K562 (cell line): ENCODE results near the gene NIPAL4. TPM values are rescaled to one million over a fixed set of nuclear protein-coding genes. Genes with fewer than 3 reads are reported as not detected.

Experiments
- ATAC-seq: fragments of 200-7000 bp; cut with Tn5 transposase; 3 replicates; pipeline ENCODE4 v1.9.1; 2020; ENCODE audit warnings: moderate library complexity
- BruUV-seq: library from RNA; stranded (reverse); fragments of 400-500 nt; replicated peaks from 2 replicates; lab custom pipeline; 2021; lab: Mats Ljungman, UMichigan
- CTCF ChIA-PET: fragments of 300-600 bp; formaldehyde crosslinking; extraction: SDS; loops from one replicate; lab custom pipeline; 2021; ENCODE audit warnings: low intra/inter-chr PET ratio; lab: Yijun Ruan, JAX
- POLR2A ChIA-PET: fragments of 300-600, 350-650 bp; sonication (Branson Sonifier 250); formaldehyde crosslinking; extraction: SDS; loops from one replicate; lab custom pipeline; 2021; ENCODE audit warnings: antibody characterized with exemption, inconsistent platforms; lab: Yijun Ruan, JAX
- DNase-seq, 4 experiments: peaks; one replicate each; pipeline versions ENCODE4 v3.0.0 to v3.0.0-alpha.2; 2011 to 2018; ENCODE audit warnings: low spot score in 3 of 4, mixed read lengths in 3 of 4; ENCODE audit errors: extremely low read depth in 1 of 4
- FAIRE-seq: peaks from 2 replicates; lab custom pipeline; 2011; peaks lifted over from hg19 to GRCh38; lab: Jason Lieb, UNC
- H2AFZ ChIP-seq: 2 replicates; pipeline ENCODE4 v1.6.0; 2011; ENCODE audit warnings: low read depth, low read length, control low read depth, inconsistent platforms
- H3K27ac ChIP-seq: fragments of 200-600 bp; 3 replicates; pipeline ENCODE4 v1.8.0; 2011; ENCODE audit warnings: low read depth, mild to moderate bottlenecking, control low read depth, inconsistent platforms, low read length, moderate library complexity, mixed read lengths; ENCODE audit errors: extremely low read depth
- H3K27me3 ChIP-seq, 2 experiments: fragments of 300-600 bp in 1 of 2; 2 replicates in 1 of 2; 3 replicates in 1 of 2; pipeline versions ENCODE4 v1.6.0 to v1.8.0; 2011; ENCODE audit warnings: inconsistent platforms in 2 of 2, low read length in 2 of 2, mild to moderate bottlenecking in 1 of 2, mixed read lengths in 1 of 2, moderate library complexity in 1 of 2; ENCODE audit not compliant: control insufficient read depth in 2 of 2, insufficient read depth in 2 of 2
- H3K36me3 ChIP-seq: fragments of 300-600 bp; 3 replicates; pipeline ENCODE4 v1.8.0; 2011; ENCODE audit warnings: mild to moderate bottlenecking, low read length, inconsistent platforms; ENCODE audit not compliant: control insufficient read depth, insufficient read depth
- H3K4me1 ChIP-seq, 2 experiments: fragments of 200-600 bp in 1 of 2; replicated peaks in 1 of 2; 2 replicates in 1 of 2; 3 replicates in 1 of 2; pipeline versions ENCODE4 v1.5.1 to v1.8.0; 2011; ENCODE audit warnings: inconsistent platforms in 2 of 2, low read length in 2 of 2, mild to moderate bottlenecking in 1 of 2, mixed read lengths in 1 of 2, moderate library complexity in 1 of 2; ENCODE audit not compliant: control insufficient read depth in 2 of 2, insufficient read depth in 2 of 2
- H3K4me2 ChIP-seq: 2 replicates; pipeline ENCODE4 v1.6.1; 2011; ENCODE audit warnings: low read length, control low read depth, inconsistent platforms, mixed read lengths; ENCODE audit not compliant: insufficient read depth
- H3K4me3 ChIP-seq: fragments of 200-600 bp; sonication (generic), shearing (Covaris generic); 2 replicates; pipeline ENCODE4 v1.5.1; 2016; ENCODE audit warnings: control low read depth, inconsistent platforms
- H3K79me2 ChIP-seq: fragments of 200-600 bp; 3 replicates; pipeline ENCODE4 v1.8.0; 2011; ENCODE audit warnings: low read length, inconsistent platforms; ENCODE audit not compliant: control insufficient read depth, insufficient read depth
- H3K9ac ChIP-seq, 2 experiments: 2 replicates each; pipeline versions ENCODE4 v1.6.0 to v1.6.1; 2011; ENCODE audit warnings: low read depth in 2 of 2, low read length in 2 of 2, control low read depth in 1 of 2, inconsistent platforms in 1 of 2, mild to moderate bottlenecking in 1 of 2, mixed read lengths in 1 of 2; ENCODE audit not compliant: insufficient read depth in 1 of 2
- H3K9me1 ChIP-seq: one replicate; pipeline ENCODE4 v1.6.0; 2011; ENCODE audit warnings: inconsistent platforms, mild to moderate bottlenecking, low read length, moderate library complexity; ENCODE audit not compliant: control insufficient read depth, insufficient read depth
- H3K9me3 ChIP-seq: replicated peaks from 2 replicates; pipeline ENCODE4 v1.5.1; 2011; ENCODE audit warnings: low read depth, low read length, inconsistent platforms; ENCODE audit not compliant: control insufficient read depth, insufficient read depth
- H4K20me1 ChIP-seq: replicated peaks from 2 replicates; pipeline ENCODE4 v1.6.1; 2011; ENCODE audit warnings: low read length, inconsistent platforms, mixed read lengths; ENCODE audit not compliant: control insufficient read depth, insufficient read depth
- CHD2 ChIP-seq: IDR thresholded peaks from 2 replicates; pipeline ENCODE4 v1.6.1; 2011; ENCODE audit warnings: low read depth, low read length
- EHMT2 ChIP-seq: fragments of 450-650 bp; IDR thresholded peaks from 2 replicates; pipeline ENCODE4 v1.6.1; 2018; ENCODE audit warnings: antibody characterized with exemption
- EP400 ChIP-seq: fragments of 450-650 bp; IDR thresholded peaks from 2 replicates; pipeline ENCODE4 v1.6.1; 2017; ENCODE audit warnings: antibody characterized with exemption, mild to moderate bottlenecking, moderate library complexity
- HDAC6 ChIP-seq: IDR thresholded peaks from 2 replicates; pipeline ENCODE4 v1.6.1; 2012; ENCODE audit warnings: low read depth, mild to moderate bottlenecking, control low read depth, inconsistent platforms, low read length, moderate library complexity
- HNRNPUL1 ChIP-seq: fragments of 200-400 bp; formaldehyde crosslinking; IDR thresholded peaks from 2 replicates; pipeline ENCODE4 v1.6.1; 2017; ENCODE audit warnings: low read length
- IRF1 ChIP-seq: sonication (generic); formaldehyde crosslinking; IDR thresholded peaks from 2 replicates; pipeline ENCODE4 v1.8.0; 2022; ENCODE audit warnings: missing genetic modification reagents, mild to moderate bottlenecking, borderline replicate concordance
- KAT8 ChIP-seq: fragments of 450-650 bp; IDR thresholded peaks from 2 replicates; pipeline ENCODE4 v1.6.1; 2016; ENCODE audit warnings: low read depth, mild to moderate bottlenecking
- MTA2 ChIP-seq: fragments of 450-650 bp; IDR thresholded peaks from 2 replicates; pipeline ENCODE4 v1.6.1; 2016; ENCODE audit warnings: low read depth
- NCOR1 ChIP-seq: fragments of 450-650 bp; IDR thresholded peaks from 2 replicates; pipeline ENCODE4 v1.6.1; 2016; ENCODE audit warnings: mild to moderate bottlenecking, moderate library complexity
- PREB ChIP-seq: sonication (generic); formaldehyde crosslinking; IDR thresholded peaks from 2 replicates; pipeline ENCODE4 v1.8.1; 2023; ENCODE audit warnings: mild to moderate bottlenecking, missing genetic modification reagents
- RBBP5 ChIP-seq: fragments of 200-600 bp; sonication (generic); IDR thresholded peaks from 2 replicates; pipeline ENCODE4 v1.6.1; 2012; ENCODE audit warnings: borderline replicate concordance, mild to moderate bottlenecking, low read length, control low read depth, inconsistent platforms; ENCODE audit not compliant: insufficient read depth, poor library complexity, severe bottlenecking
- RNF2 ChIP-seq: sonication (generic); IDR thresholded peaks from 2 replicates; pipeline ENCODE4 v1.6.1; 2016
- SMAD2 ChIP-seq: fragments of 150-350 bp; IDR thresholded peaks from 2 replicates; pipeline ENCODE4 v1.6.1; 2014; ENCODE audit warnings: low read depth, mild to moderate bottlenecking, low read length
- SMC3 ChIP-seq: conservative IDR thresholded peaks from 2 replicates; pipeline ENCODE4 v1.6.1; 2011; ENCODE audit warnings: low read depth, low read length, improper control_type of control experiment; ENCODE audit not compliant: insufficient read depth
- STAG1 ChIP-seq: sonication (generic); formaldehyde crosslinking; IDR thresholded peaks from 2 replicates; pipeline ENCODE4 v1.5.0; 2020; ENCODE audit warnings: missing genetic modification reagents, borderline replicate concordance
- TCF7L2 ChIP-seq: fragments of 150-350 bp; IDR thresholded peaks from 2 replicates; pipeline ENCODE4 v1.6.1; 2016; ENCODE audit warnings: low read depth, mild to moderate bottlenecking, low read length, moderate library complexity
- ZBED1 ChIP-seq: IDR thresholded peaks from 2 replicates; pipeline ENCODE4 v1.6.1; 2014
- ZBTB5 ChIP-seq: fragments of 450-650 bp; IDR thresholded peaks from 2 replicates; pipeline ENCODE4 v1.6.1; 2017; ENCODE audit warnings: antibody characterized with exemption
- ZNF41 ChIP-seq: fragments of 250-450 bp; sonication (Bioruptor Pico); conservative IDR thresholded peaks from 2 replicates; pipeline ENCODE4 v1.4.0; 2020; ENCODE audit warnings: mild to moderate bottlenecking
- WGBS: fragments of 100-300 bp; shearing (Covaris generic); methylation state at CpG from one replicate; pipeline ENCODE4 v1.1.6; 2016; ENCODE audit warnings: low coverage, mixed read lengths; ENCODE audit not compliant: insufficient coverage; ENCODE audit errors: missing lambda C conversion rate; 5-methylcytosine and 5-hydroxymethylcytosine counted together
- in situ Hi-C: fragments of 300-500 bp; cut with MboI; formaldehyde crosslinking; loops from 4 replicates; pipeline ENCODE4 v1.15.0; 2018; ENCODE audit warnings: inconsistent platforms, mixed read lengths
- intact Hi-C: fragments of 100-400 bp; cut with micrococcal nuclease; formaldehyde crosslinking; loops from 2 replicates; pipeline ENCODE4 v1.14.2; 2022
- polyA plus RNA-seq, 8 experiments: library from polyadenylated mRNA; depleted of rRNA in 4 of 8; stranded (reverse) in 5 of 8; unstranded in 3 of 8; fragments of >200 nt; fragmentation: Nextera tagmentation in 2 of 8; fragmentation: Illumina TruSeq in 1 of 8; extraction: Ambion mirVana in 2 of 8; extraction: Trizol in 1 of 8; gene quantifications; 2 replicates each; pipeline versions ENCODE4 v1.2.1 to v1.2.3, GENCODE V29; 2011 to 2014; ENCODE audit warnings: inconsistent platforms in 1 of 8, missing spikeins in 1 of 8
- total RNA-seq, 7 experiments: library from RNA; depleted of rRNA in 6 of 7; stranded (reverse); fragments of >200 nt in 6 of 7; fragmentation: Illumina TruSeq in 2 of 7; extraction: Trizol in 2 of 7; gene quantifications; 2 replicates each; pipeline versions ENCODE4 v1.2.1 to v1.2.3, GENCODE V29; 2011 to 2021; ENCODE audit warnings: low replicate concordance in 1 of 7

The NIPAL4 gene
- total and polyA plus RNA-seq, 9 of the 15 experiments (the other 6 are each of a cell fraction or from before 2014, with no cell fraction given): not detected

- TF ChIP-seq IRF1 (CRISPR knock-in tag) (no peak), ZBED1 (no peak), ZBTB5 (no peak), CHD2 (no peak), STAG1 (CRISPR knock-in tag) (no peak), KAT8 (no peak), NCOR1 (no peak), EHMT2 (no peak)
Observed at GRCh38 chr5:157505496-157505895, 45.5 kb downstream of the NIPAL4 start (continued).

- Histone ChIP-seq H3K36me3 (no peaks in the 10 kb centered on the region), H3K9me3 (no peaks in the 10 kb centered on the region), H3K79me2 (no peaks in the 10 kb centered on the region), H4K20me1 (no peaks in the 10 kb centered on the region), H3K27me3 (peaks cover 0 to 7% of the 10 kb centered on the region in 2 experiments; a peak in 1 of 5 replicates), H3K4me2 (no peak overlapping the region), H3K9me1 (no peaks in the 10 kb centered on the region), H3K9ac (no peak overlapping the region), H3K4me3 (no peak overlapping the region), H3K27ac (no peak overlapping the region), H2AFZ (no peak overlapping the region), H3K4me1 (no peaks in the 10 kb centered on the region)
- POLR2A ChIA-PET: no interaction called here
- in situ Hi-C loops: no loop called here
- no TSS peak for BruUV-seq
- WGBS: 0% methylated on average over 3 of the region's 3 CpGs
- intact Hi-C loops: no loop called here
- FAIRE-seq: no peak
- TF ChIP-seq RNF2: no peak
- no peak for TF ChIP-seq RBBP5
- no peak for TF ChIP-seq KAT8
- TF ChIP-seq TCF7L2: no peak
- no peak for TF ChIP-seq SMC3
- TF ChIP-seq MTA2: no peak
- TF ChIP-seq EP400: no peak
- no peak for TF ChIP-seq PREB (CRISPR knock-in tag)
- TF ChIP-seq ZNF41 (CRISPR knock-in tag): no peak
- no peak for TF ChIP-seq HDAC6
- no peak for TF ChIP-seq HNRNPUL1
- no peak for TF ChIP-seq SMAD2
- no peak for DNase-seq
- CTCF ChIA-PET: no interaction called here
- ATAC-seq: no peak
Observed at GRCh38 chr5:157506066-157506590, 46.1 kb downstream of the NIPAL4 start.
